Osteocyte (in vitro differentiated cells): Measurements from ENCODE around the gene AGMO. TPM values are rescaled to one million over a fixed set of nuclear protein-coding genes. Genes with fewer than 3 reads are reported as not detected.

ENCODE experiments used
- DNase-seq: peaks from one replicate; pipeline ENCODE4 v3.0.0; 2021; ENCODE audit warnings: mixed read lengths; ENCODE audit not compliant: unreplicated experiment; ENCODE audit errors: extremely low spot score
- H3K27ac Mint-ChIP-seq: one replicate; pipeline ENCODE4 v1.8.0; 2021; ENCODE audit warnings: mild to moderate bottlenecking, mixed read lengths; ENCODE audit not compliant: unreplicated experiment
- H3K27me3 Mint-ChIP-seq: one replicate; pipeline ENCODE4 v1.8.0; 2021; ENCODE audit warnings: mixed read lengths; ENCODE audit not compliant: unreplicated experiment
- H3K36me3 Mint-ChIP-seq: one replicate; pipeline ENCODE4 v1.8.0; 2021; ENCODE audit warnings: mixed read lengths; ENCODE audit not compliant: unreplicated experiment
- H3K4me1 Mint-ChIP-seq: one replicate; pipeline ENCODE4 v1.8.0; 2021; ENCODE audit warnings: mixed read lengths; ENCODE audit not compliant: unreplicated experiment
- H3K4me3 Mint-ChIP-seq: one replicate; pipeline ENCODE4 v1.8.0; 2021; ENCODE audit warnings: mild to moderate bottlenecking, moderate library complexity, mixed read lengths; ENCODE audit not compliant: unreplicated experiment
- H3K9me3 Mint-ChIP-seq: one replicate; pipeline ENCODE4 v1.8.0; 2021; ENCODE audit warnings: mixed read lengths; ENCODE audit not compliant: unreplicated experiment
- CTCF ChIP-seq: fragments of 200-600 bp; sonication (generic); IDR thresholded peaks from 2 replicates; pipeline ENCODE4 v1.5.0; 2021; ENCODE audit warnings: antibody characterized with exemption, mild to moderate bottlenecking, moderate library complexity
- total RNA-seq: library from RNA; stranded (reverse); gene quantifications from 2 replicates; pipeline ENCODE4 v1.2.1, GENCODE V29; 2021

The AGMO gene
- total RNA-seq, 1 donor from 2014 or later: 1.7 TPM

DNA sequence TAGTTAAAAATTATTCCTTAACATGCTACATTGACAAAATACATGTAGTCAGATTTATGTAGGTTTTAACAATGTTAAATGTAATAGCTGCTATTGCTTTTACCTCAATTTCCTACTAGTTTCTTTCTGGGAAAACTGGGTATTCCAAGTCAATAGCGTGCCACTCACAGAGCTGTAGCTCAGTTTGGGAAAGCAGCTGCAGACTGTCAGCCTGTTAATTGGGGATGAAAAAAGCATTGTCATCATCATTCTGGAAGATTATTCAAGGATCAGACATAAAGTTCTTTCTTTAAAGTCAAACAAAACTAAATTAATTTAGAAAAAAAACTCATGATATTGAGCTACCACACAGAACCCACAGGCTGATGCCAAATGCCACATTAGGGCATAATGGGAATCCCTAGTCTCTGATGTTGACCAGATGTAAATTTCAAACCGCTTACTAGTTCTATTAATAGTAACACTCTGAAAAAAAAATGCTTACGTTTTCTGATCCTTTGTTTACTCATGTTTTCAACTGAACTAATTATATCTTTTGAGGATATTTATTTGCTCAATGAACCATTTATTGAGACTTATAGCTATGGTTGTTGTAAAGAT is 19.6 kb upstream of the AGMO start:
- Mint-ChIP-seq H3K36me3 (peaks cover 4% of the 10 kb centered on the region), H3K4me1 (peaks cover 27% of the 10 kb centered on the region)

GRCh38 chr7:15580604-15581351 is 19.0 kb upstream of the AGMO start:
- Mint-ChIP-seq H3K4me1 (peaks cover 27% of the 10 kb centered on the region), H3K4me3 (no peak overlapping the region), H3K27me3 (no peaks in the 10 kb centered on the region), H3K9me3 (peaks cover 7% of the 10 kb centered on the region), H3K27ac (no peak overlapping the region), H3K36me3 (peaks cover 4% of the 10 kb centered on the region)
- no peak for TF ChIP-seq CTCF
- no peak for DNase-seq

More for the DNA sequence above, 19.6 kb upstream of the AGMO start:
- Mint-ChIP-seq H3K4me3 (no peak overlapping the region), H3K27me3 (no peaks in the 10 kb centered on the region), H3K27ac (no peak overlapping the region), H3K9me3 (peaks cover 7% of the 10 kb centered on the region)
- no peak for TF ChIP-seq CTCF
- no peak for DNase-seq

DNA sequence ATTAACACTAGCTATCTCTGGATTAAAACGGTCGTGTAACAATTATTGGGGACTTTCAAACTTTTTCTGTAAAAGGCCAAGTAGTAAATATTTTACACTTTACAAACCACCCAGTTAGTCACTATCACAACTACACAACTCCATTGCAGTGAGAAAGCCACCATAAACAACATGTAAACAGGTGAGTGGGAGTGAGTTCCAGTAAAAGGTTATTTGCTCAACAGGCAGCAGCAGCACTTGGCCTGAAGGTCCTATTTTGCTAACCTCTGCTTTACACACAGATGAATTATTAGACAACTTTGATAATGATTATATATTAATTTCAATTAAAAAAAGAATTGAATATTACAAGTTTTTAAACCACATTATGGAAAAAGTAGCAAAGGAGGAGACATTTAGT is 15.8 kb upstream of the AGMO start:
- no peak for TF ChIP-seq CTCF
- Mint-ChIP-seq H3K4me1 (peaks cover 15% of the 10 kb centered on the region), H3K4me3 (no peak overlapping the region), H3K36me3 (peaks cover 2% of the 10 kb centered on the region), H3K9me3 (peaks cover 4% of the 10 kb centered on the region), H3K27ac (peak overlapping the region; percentile 76), H3K27me3 (no peaks in the 10 kb centered on the region)
- DNase-seq: no peak

DNA sequence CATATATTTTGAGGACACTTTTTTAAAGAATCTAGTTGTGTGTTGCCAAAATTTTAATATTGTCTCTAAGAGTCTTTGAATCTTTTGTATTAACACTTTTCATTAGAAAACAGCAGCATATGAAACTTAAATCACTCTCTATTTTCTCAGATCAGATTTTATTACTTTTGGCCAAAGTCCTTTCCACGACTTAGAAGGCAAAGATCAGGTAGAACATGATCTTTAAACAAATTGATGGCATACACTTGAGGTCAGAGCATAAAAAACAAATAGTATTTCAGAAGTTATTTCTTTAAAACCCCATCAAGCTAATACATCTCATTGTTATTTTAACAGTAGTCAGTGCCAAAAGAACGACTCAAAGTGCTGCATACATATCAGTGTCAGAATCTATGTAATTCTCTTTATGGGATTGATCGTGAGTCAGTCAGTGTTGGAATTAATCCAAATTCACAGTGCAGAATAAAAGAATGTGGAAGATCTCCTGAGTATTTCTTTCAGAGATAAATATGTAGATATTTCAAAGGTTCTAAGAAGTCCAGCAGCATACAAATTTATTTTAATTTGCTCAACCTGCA is 9.6 kb upstream of the AGMO start:
- peaks cover 36% of the 10 kb centered on the region for H3K4me1 Mint-ChIP-seq
- no peaks in the 10 kb centered on the region for H3K36me3 Mint-ChIP-seq
- no peak overlapping the region for H3K4me3 Mint-ChIP-seq
- DNase-seq: no peak
- H3K9me3 Mint-ChIP-seq: peaks cover 3% of the 10 kb centered on the region
- H3K27me3 Mint-ChIP-seq: no peaks in the 10 kb centered on the region
- peak overlapping the region; percentile 70 for H3K27ac Mint-ChIP-seq
- no peak for TF ChIP-seq CTCF

DNA sequence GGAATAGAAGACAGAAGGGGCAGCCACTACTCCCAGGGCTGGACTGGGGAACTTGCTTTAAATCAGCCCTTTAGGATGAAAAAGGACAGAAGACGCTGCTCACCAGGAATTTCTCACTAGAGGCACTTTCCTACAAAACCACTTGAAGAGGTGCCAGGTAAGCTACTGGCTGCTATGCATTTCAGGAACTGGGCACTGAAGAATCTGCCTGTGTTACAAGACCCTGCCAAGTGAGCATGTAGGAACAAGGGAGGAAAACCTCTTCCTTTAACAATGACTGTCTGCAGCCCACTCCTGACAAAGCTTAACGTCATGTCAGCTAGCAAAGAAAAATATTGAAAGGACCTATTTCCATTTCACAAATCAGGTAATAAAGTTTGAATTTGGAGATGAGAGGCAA is 5.8 kb upstream of the AGMO start:
- H3K36me3 Mint-ChIP-seq: no peaks in the 10 kb centered on the region
- H3K27me3 Mint-ChIP-seq: no peaks in the 10 kb centered on the region
- no peaks in the 10 kb centered on the region for H3K9me3 Mint-ChIP-seq
- no peak for TF ChIP-seq CTCF
- no peak overlapping the region for H3K27ac Mint-ChIP-seq
- no peak overlapping the region for H3K4me3 Mint-ChIP-seq
- DNase-seq: no peak
- peaks cover 37% of the 10 kb centered on the region for H3K4me1 Mint-ChIP-seq
